HG02678 (cell line): ENCODE measurements around the gene KREMEN1.

ENCODE experiments used
- ATAC-seq: cut with Tn5 transposase; IDR thresholded peaks from one replicate; pipeline ENCODE4 v1.9.1; 2021; ENCODE audit warnings: mild to moderate bottlenecking, moderate library complexity; ENCODE audit not compliant: unreplicated experiment

The KREMEN1 gene

GRCh38 chr22:29126670-29127395, 54.0 kb downstream of the KREMEN1 start:
- no peak for ATAC-seq

GRCh38 chr22:29128891-29129807, 56.3 kb downstream of the KREMEN1 start:
- no peak for ATAC-seq

GRCh38 chr22:29129808-29130140, 56.9 kb downstream of the KREMEN1 start:
- no peak for ATAC-seq

- ATAC-seq: no peak
Observed at GRCh38 chr22:29130476-29130875, 57.6 kb downstream of the KREMEN1 start.

GRCh38 chr22:29133603-29134133, 60.8 kb downstream of the KREMEN1 start:
- ATAC-seq: no peak

GRCh38 chr22:29134448-29134847, 61.6 kb downstream of the KREMEN1 start:
- ATAC-seq: no peak

- ATAC-seq: no peak
Observed at GRCh38 chr22:29136782-29137700, 64.2 kb downstream of the KREMEN1 start.

GRCh38 chr22:29138556-29139305, 65.9 kb downstream of the KREMEN1 start:
- ATAC-seq: no peak

GRCh38 chr22:29139965-29140782, 67.3 kb downstream of the KREMEN1 start:
- ATAC-seq: no peak

GRCh38 chr22:29141078-29141688, 68.3 kb downstream of the KREMEN1 start:
- no peak for ATAC-seq

- ATAC-seq: no peak
Observed at GRCh38 chr22:29142116-29142515, 69.3 kb downstream of the KREMEN1 start.

GRCh38 chr22:29143941-29144785, 71.3 kb downstream of the KREMEN1 start:
- ATAC-seq: no peak

GRCh38 chr22:29144786-29145160, 71.9 kb downstream of the KREMEN1 start:
- ATAC-seq: no peak

- no peak for ATAC-seq
Observed at GRCh38 chr22:29145321-29146072, 72.7 kb downstream of the KREMEN1 start.

- ATAC-seq: no peak
Observed at GRCh38 chr22:29146091-29146560, 73.3 kb downstream of the KREMEN1 start.

- no peak for ATAC-seq
Observed at GRCh38 chr22:29146771-29147170, 73.9 kb downstream of the KREMEN1 start.

GRCh38 chr22:29147331-29147899, 74.6 kb downstream of the KREMEN1 start:
- no peak for ATAC-seq
